Suprapubic skin (tissue), 4 donors: ENCODE results near the gene NPTXR. TPM values are rescaled to one million over a fixed set of nuclear protein-coding genes. Genes with fewer than 3 reads are reported as not detected.

Experiments used
- DNase-seq, 2 donors: peaks; one replicate each; pipeline ENCODE4 v3.0.0-alpha.2; 2019; ENCODE audit warnings: low spot score in 2 of 2
- H3K27ac ChIP-seq: fragments of 200-600 bp; sonication (generic); one replicate; pipeline ENCODE4 v1.5.1; 2019
- H3K27me3 ChIP-seq: fragments of 200-600 bp; sonication (generic); one replicate; pipeline ENCODE4 v1.5.1; 2019
- H3K36me3 ChIP-seq: fragments of 200-600 bp; sonication (generic); one replicate; pipeline ENCODE4 v1.5.1; 2019
- H3K4me1 ChIP-seq: fragments of 200-600 bp; sonication (generic); one replicate; pipeline ENCODE4 v1.5.1; 2019
- H3K4me3 ChIP-seq: fragments of 200-600 bp; sonication (generic); one replicate; pipeline ENCODE4 v1.5.1; 2019; ENCODE audit warnings: mild to moderate bottlenecking
- H3K9me3 ChIP-seq: fragments of 200-600 bp; sonication (generic); one replicate; pipeline ENCODE4 v1.5.1; 2019
- CTCF ChIP-seq, 2 donors: fragments of 200-600 bp in 1 of 2; fragments of 450-650 bp in 1 of 2; sonication (generic) in 1 of 2; IDR thresholded peaks; one replicate each; pipeline ENCODE4 v1.5.1; 2016 to 2019; ENCODE audit warnings: antibody characterized with exemption in 2 of 2, mild to moderate bottlenecking in 1 of 2, moderate library complexity in 1 of 2
- EP300 ChIP-seq: sonication (generic); formaldehyde crosslinking; IDR thresholded peaks from one replicate; pipeline ENCODE4 v1.6.1; 2017; ENCODE audit warnings: antibody characterized with exemption
- POLR2A ChIP-seq, 2 donors: fragments of 450-650 bp; IDR thresholded peaks; one replicate each; pipeline ENCODE4 v1.6.1; 2017; ENCODE audit warnings: antibody characterized with exemption in 2 of 2, mild to moderate bottlenecking in 2 of 2, moderate library complexity in 2 of 2
- POLR2AphosphoS5 ChIP-seq, 3 donors: sonication (generic); formaldehyde crosslinking; IDR thresholded peaks; one replicate each; pipeline ENCODE4 v1.6.1; 2017; ENCODE audit warnings: antibody characterized with exemption in 3 of 3
- WGBS: methylation state at CpG from one replicate; pipeline ENCODE4 v1.1.5; 2018; 5-methylcytosine and 5-hydroxymethylcytosine counted together
- total RNA-seq, 4 donors: library from RNA; depleted of rRNA; stranded (reverse); fragments of >200 nt; gene quantifications; one replicate each; pipeline ENCODE4 v1.1.0, GENCODE V29; 2016

Gene NPTXR
- total RNA-seq, 4 donors from 2014 or later = 1.0 to 2.4 (median 2.1) TPM

GRCh38 chr22:38846412-38846811 is 2.6 kb upstream of the NPTXR start:
- no peak for TF ChIP-seq EP300
- TF ChIP-seq POLR2AphosphoS5 (IDR thresholded peaks at IDR 0.05) = no peak
- no peak for TF ChIP-seq CTCF (IDR thresholded peaks at IDR 0.05)
- TF ChIP-seq POLR2A (IDR thresholded peaks at IDR 0.05) = no peak
- no peaks in the 10 kb centered on the region for H3K36me3 ChIP-seq
- H3K27me3 ChIP-seq = peaks cover 43% of the 10 kb centered on the region
- no peak overlapping the region for H3K27ac ChIP-seq
- 76% methylated on average over 1 of the region's 1 CpG for whole genome bisulfite sequencing
- no peak for DNase-seq
- H3K4me1 ChIP-seq = peaks cover 14% of the 10 kb centered on the region
- H3K4me3 ChIP-seq = no peak overlapping the region
- no peaks in the 10 kb centered on the region for H3K9me3 ChIP-seq

- H3K27ac ChIP-seq = no peak overlapping the region
- TF ChIP-seq POLR2A (IDR thresholded peaks at IDR 0.05) (no peak), CTCF (IDR thresholded peaks at IDR 0.05) (no peak), POLR2AphosphoS5 (IDR thresholded peaks at IDR 0.05) (no peak), EP300 (no peak)
- no peak overlapping the region for H3K4me3 ChIP-seq
- peaks cover 50% of the 10 kb centered on the region for H3K27me3 ChIP-seq
- H3K9me3 ChIP-seq = no peaks in the 10 kb centered on the region
- 58% methylated on average over 17 of the region's 17 CpGs for WGBS
- no peak for DNase-seq
- peaks cover 18% of the 10 kb centered on the region for H3K4me1 ChIP-seq
- no peaks in the 10 kb centered on the region for H3K36me3 ChIP-seq
These were observed 1.3 kb upstream of the NPTXR start for GRCh38 chr22:38845004-38845740.

DNA sequence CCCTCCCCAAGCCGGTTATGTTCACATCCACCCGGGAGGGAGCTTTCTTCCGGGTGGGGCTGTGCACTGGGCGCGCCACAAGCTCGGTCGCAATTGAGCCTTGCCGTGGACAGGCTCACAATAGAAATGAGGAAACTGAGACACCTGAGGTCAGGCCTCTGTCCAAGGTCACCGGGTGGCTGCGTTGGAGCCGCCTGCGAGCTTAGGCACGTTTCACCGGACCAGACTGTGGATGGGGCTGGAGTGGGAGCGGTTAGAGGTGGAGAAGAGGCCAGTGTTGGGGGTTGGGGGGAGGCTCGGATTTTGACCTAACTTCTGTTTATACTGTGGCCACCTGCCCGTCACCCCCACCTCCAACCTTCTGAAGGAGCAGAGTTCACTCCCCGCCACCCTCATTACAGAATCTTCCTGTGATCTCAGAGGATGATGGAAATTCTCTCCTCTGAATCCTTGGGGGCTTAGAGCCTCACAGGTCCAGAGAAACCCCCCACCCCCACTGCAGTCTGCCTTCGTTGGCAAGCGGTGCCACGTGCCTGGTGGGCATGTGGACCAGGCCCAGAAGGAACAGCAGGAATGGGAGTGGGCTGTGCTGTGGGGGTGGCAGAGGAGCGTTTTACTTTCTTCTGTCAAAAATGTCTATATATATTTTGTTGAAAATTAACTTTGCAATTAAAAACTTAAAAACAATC is 631 bp upstream of the NPTXR start:
- DNase-seq = no peak
- 16% methylated on average over 20 of the region's 22 CpGs for WGBS
- Histone ChIP-seq H3K36me3 (no peaks in the 10 kb centered on the region), H3K27me3 (peaks cover 43% of the 10 kb centered on the region), H3K4me1 (peaks cover 18% of the 10 kb centered on the region), H3K9me3 (no peaks in the 10 kb centered on the region), H3K27ac (no peak overlapping the region), H3K4me3 (peak overlapping the region; percentile 58)
- no peak for TF ChIP-seq POLR2A (IDR thresholded peaks at IDR 0.05)
- TF ChIP-seq POLR2AphosphoS5 (IDR thresholded peaks at IDR 0.05) = no peak
- no peak for TF ChIP-seq CTCF (IDR thresholded peaks at IDR 0.05)
- no peak for TF ChIP-seq EP300

GRCh38 chr22:38843201-38843656 is 599 bp downstream of the NPTXR start:
- H3K4me3 ChIP-seq = peak overlapping the region; percentile 58
- peaks cover 39% of the 10 kb centered on the region for H3K27me3 ChIP-seq
- TF ChIP-seq POLR2AphosphoS5 (IDR thresholded peaks at IDR 0.05) (no peak), EP300 (no peak), POLR2A (IDR thresholded peaks at IDR 0.05) (no peak), CTCF (IDR thresholded peaks at IDR 0.05) (peak in 1 of 2 donors; percentile 57)
- H3K9me3 ChIP-seq = no peaks in the 10 kb centered on the region
- H3K27ac ChIP-seq = no peak overlapping the region
- peaks cover 18% of the 10 kb centered on the region for H3K4me1 ChIP-seq
- no peaks in the 10 kb centered on the region for H3K36me3 ChIP-seq
- WGBS = 0% methylated on average over 7 of the region's 68 CpGs
- DNase-seq = no peak

- no peak for TF ChIP-seq POLR2AphosphoS5 (IDR thresholded peaks at IDR 0.05)
- no peak for TF ChIP-seq POLR2A (IDR thresholded peaks at IDR 0.05)
- TF ChIP-seq CTCF (IDR thresholded peaks at IDR 0.05) = no peak
- no peak for TF ChIP-seq EP300
- WGBS = 55% methylated on average over 13 of the region's 34 CpGs
- Histone ChIP-seq H3K9me3 (no peaks in the 10 kb centered on the region), H3K4me3 (peak overlapping the region; percentile 58), H3K27me3 (peaks cover 39% of the 10 kb centered on the region), H3K36me3 (no peaks in the 10 kb centered on the region), H3K27ac (no peak overlapping the region), H3K4me1 (peaks cover 18% of the 10 kb centered on the region)
- DNase-seq = no peak
These were observed 1.2 kb downstream of the NPTXR start for GRCh38 chr22:38842512-38843200.
